AG08396 (cell line): ENCODE results near the gene KIF5C.

Source experiments
- DNase-seq: peaks from one replicate; pipeline ENCODE4 v3.0.0; 2012; ENCODE audit warnings: low spot score, mixed read lengths

The KIF5C gene

GRCh38 chr2:149017116-149017985 lies 142.3 kb downstream of the KIF5C start:
- DNase-seq = peak; percentile 84

- no peak for DNase-seq
Observed at GRCh38 chr2:149018981-149019380, 144.0 kb downstream of the KIF5C start.

GRCh38 chr2:149019768-149020167 lies 144.7 kb downstream of the KIF5C start:
- no peak for DNase-seq

- no peak for DNase-seq
Observed at GRCh38 chr2:149020432-149020851, 145.4 kb downstream of the KIF5C start.

DNA sequence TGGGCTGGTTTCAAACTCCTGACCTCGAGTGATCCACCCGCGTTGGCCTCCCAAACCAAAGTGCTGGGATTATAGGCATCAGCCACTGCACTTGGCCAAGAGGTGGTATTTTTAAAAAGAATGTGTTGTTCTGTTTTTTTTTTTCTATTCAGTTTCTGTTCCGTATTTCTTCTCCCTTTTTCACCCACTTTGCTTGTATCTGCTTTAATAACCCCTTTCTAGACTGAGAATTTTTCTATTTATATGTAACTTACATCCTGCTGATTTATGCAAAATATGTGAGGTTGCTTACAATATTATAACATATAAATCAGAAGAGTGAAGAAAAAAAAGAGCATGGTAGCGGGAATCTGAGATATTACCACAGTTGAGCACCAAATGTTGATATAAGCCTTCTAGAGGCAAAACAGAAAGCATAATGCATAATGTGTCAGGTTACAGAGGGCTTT lies 146.3 kb downstream of the KIF5C start:
- no peak for DNase-seq

DNA sequence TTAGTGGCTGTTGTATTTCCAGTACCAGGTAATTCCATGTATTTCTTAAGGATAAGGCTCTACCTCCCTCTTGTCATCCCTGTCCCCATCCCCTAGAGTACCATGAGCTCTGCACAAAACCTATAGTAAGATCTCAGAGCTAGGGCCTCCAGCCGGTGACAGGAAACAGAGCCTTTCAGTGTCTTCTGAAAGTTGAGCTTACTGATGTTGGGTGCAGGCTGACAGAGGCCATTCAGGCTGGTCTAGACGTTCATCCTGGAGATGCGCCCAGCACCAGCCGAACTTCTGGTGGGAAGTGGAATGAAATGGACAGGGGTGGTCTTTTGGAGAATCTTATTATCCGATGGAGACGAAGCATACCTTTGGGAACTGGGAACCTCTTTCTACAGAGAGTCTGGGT lies 146.7 kb downstream of the KIF5C start:
- DNase-seq = no peak

- no peak for DNase-seq
Observed at GRCh38 chr2:149023091-149023490, 148.1 kb downstream of the KIF5C start.

DNA sequence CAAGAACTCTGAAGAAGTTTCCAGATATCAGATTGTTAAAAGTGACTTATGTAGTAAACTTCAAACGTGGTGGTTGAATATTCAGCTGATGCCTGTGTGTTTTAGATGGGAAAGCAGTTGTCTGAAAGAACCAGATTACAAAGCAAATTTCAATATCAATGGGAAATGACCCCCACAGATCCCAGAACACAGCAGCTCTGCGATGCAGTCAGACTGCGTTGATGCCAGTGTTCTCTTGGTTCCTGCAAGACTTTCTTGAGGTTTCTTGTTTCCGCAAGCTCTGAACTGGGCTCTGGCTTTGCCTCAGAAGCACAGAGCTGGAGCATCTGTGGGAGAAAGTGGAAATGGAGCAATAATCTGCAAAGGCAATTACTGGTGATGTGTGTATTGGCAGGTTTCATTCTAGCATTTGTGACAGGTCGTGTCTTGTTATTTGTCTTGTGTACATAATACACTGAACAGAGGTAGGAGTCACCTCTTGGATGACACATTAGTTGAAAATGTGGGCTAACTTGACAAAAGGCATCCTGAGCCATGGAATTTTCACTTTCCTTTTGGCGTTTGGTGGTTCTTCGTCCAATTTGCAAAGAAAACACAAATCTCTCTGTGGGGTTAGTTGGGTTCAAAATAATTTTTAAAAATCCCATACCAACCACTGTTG lies 152.7 kb downstream of the KIF5C start:
- no peak for DNase-seq

DNA sequence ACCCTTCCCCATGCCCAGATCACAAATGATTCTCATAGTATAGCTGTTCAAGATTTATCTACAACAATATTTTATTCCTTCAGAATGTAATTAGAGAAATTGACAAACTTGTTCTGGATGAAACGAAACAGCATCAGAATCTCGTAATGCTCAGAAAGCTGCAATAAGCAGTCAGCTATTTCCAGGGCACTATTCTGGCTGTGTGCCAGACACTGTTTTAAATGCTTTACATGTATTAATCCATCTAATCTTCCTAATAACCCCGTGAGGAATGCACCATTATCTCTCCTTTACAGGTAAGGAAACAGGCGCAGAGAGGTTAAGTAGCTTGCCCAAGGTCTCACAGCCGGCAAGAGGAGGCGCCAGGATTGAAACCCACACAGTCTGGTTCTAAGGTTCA lies 153.3 kb downstream of the KIF5C start:
- no peak for DNase-seq

DNA sequence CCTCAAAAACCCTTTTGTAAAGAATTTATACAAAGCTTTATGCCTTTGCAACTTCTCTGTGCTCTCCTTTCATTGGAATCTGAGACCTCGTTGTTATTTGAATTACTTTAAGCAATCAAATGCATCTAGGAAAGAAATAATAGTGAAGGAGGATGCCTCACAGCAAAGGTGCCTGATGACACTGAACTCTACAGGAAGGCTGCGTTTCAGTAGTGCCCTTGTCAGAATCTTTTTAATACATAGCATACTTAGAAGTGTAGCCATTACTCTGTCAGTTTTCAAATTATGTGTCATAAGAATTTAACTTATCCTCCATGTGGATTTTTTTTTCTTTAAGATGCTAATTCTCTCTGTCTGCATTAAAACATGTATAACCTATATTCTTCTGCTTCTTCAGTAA lies 153.9 kb downstream of the KIF5C start:
- no peak for DNase-seq

- DNase-seq = no peak
Observed at GRCh38 chr2:149029307-149029965, 154.4 kb downstream of the KIF5C start.

DNA sequence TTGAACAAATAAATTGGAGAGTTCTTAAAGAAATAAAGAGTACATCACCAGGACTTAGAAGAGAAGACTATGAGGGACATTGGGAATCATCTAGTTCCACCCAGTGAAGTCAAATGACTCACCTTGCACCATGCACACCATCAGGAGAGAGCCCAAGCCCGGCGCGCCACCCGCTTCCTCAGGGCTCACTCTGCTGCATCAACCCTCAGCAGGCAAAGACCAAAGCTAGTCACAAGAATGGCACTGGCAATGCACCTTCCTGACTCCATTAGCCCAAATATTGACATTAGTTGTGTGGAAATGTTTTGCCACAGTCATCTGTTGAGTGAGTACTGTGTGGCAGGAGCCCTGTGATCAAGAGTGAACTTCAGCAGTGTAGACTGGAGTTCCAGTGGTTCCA lies 156.4 kb downstream of the KIF5C start:
- DNase-seq = no peak

- DNase-seq = no peak
Observed at GRCh38 chr2:149033716-149034115, 158.7 kb downstream of the KIF5C start.

DNA sequence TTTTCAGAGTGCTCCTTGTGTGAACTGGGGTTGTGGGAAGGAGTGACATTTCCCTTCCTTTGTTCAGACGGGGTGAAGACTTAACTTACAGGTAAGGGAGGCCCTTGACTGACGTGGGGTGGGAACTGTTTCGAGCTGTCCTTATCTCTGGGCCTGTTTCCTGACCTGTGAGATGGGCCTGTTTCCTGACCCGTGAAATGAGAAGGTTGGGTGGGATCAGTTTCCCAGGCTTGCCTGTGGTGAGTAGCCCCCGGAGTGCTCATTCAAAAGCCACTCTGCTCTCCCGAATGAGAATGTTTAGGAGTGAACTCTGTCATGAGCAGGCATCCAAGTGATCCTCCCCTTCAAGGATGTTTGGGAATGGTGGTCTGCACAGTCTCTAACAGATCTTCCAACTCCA lies 159.4 kb downstream of the KIF5C start:
- DNase-seq = no peak

DNA sequence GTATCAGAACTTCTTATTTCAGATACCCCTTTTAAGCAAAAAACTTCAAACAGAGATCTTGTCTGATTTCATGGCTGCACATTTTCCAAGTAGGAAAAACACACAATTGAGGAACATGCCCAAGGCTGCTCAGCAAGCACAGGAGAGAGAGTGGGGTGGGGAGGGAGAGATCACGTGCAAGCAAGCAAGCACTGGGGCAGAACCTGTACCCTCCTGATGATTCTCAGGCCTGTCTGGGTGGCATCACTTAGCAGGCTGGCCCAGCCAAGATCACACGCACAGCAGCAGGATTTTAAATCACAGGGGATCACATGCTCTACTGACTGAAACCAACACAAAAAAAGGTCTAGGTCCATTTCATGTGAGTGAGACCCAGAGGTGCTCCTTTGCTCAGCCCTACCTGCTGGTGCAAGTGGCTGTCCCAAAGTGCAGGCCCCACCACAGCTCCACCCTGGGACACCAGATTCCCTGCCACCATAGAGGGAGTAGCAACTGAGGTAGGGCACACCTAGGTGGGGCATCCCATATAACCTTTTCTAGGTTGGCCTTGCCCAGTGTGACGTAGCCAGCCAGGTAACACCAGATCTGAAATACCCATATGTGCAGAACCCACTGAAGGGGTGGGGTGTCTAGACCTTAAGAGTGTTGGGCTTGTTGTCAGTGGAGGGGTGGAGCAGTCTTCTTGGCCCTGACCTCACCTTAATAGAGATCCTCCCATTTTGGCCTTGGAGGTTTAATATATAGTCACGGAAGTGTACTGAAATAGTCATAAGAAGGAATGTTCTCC lies 161.7 kb downstream of the KIF5C start:
- no peak for DNase-seq

DNA sequence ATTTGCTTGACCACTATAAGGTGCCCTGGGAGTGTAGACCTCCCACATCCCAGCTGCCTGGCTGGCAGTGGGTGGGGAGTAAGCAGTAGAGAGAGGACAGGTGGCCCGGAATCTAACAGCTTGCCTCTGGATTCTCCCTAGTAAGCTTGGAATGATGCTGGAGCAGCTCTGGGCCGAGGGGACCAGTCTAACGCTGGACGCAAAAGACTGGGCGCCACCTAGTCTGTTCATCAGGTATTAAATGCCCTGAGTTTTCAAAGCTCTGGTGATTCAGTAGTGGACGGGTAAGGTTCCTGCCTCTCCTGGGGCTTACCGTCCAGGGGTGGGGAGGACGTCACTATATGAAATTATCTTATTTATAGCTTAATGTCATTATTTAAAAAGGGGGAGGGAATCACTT lies 162.8 kb downstream of the KIF5C start:
- DNase-seq = no peak

GRCh38 chr2:149038442-149039212 lies 163.6 kb downstream of the KIF5C start, which contains the start of gene LYPD6B:
TSS of gene LYPD6B (plus strand) at chr2:149038699. CDS start at chr2:149130949, 92,250 bp downstream.
- no peak for DNase-seq

DNA sequence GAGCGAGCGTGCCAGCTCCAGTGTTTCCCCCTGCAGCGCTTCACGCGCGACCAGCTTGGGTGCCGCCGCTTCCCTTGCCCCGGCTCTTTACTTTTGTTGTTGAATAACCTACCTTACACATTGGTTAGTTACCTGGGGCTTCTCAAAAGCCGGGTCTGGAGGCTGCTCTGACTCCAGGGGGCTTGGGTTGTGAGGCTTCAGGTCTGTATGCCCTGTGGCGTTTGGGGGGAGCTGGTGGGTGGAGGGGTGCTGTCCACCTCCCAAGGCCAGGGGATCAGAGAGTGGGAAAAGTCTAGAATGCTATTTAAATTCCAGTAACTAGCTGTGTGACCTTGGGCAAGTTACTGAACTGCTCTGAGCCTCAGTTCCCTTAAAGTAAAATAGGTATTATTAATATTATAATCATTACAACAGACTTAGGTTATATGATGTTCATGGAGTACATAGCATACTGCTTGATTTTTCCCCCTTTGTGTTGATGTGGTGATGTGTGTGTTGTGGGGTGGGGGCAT lies 164.2 kb downstream of the KIF5C start:
- no peak for DNase-seq

GRCh38 chr2:149040451-149040850 lies 165.4 kb downstream of the KIF5C start:
- no peak for DNase-seq

- no peak for DNase-seq
Observed at GRCh38 chr2:149041482-149041881, 166.5 kb downstream of the KIF5C start.

DNA sequence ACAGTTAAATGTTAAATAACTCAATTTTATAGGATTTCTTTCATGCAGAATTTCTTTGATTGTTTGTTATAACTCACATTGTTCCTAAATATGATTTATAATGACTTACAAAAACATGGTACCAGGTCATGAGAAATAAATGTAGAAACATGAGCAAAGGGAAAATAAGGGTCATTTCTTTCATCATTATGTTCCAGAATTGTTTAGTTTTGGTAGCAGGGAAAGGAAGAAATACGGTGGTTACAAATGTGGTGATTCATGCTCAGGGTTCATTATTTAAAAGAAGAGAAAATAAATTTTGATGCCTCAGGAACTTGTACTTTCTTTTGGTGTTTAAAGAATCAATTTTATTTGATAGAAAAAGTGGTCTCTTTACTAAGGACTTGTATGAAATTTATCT lies 167.9 kb downstream of the KIF5C start:
- no peak for DNase-seq
